ENCODE results near the gene PIGW.
"Not testable (repeated sequence)": the region's sequence is repeated elsewhere in the genome, so short reads cannot be mapped to it uniquely, and the experiment has no call there.

The PIGW gene

DNA sequence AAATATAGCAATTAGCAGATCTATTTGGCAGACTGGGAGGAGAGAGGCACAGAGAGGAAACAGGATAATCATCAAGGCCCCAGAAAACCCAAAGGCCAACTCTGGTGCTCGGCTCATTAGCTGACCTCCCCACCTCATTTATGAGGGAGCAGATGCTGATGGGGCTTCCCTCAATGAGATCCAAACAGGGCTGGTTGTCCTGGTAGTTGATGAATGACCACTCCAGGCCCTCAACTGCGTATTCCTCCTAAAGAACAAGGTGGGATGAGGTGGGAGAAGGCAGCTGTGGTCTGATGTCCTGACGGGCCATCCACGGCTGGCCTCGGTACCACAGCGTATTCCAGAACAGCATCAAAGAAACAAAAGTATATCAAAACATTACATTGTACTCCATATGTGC, 27.5 kb upstream of the PIGW start:
- TF ChIP-seq, protein P1, sequence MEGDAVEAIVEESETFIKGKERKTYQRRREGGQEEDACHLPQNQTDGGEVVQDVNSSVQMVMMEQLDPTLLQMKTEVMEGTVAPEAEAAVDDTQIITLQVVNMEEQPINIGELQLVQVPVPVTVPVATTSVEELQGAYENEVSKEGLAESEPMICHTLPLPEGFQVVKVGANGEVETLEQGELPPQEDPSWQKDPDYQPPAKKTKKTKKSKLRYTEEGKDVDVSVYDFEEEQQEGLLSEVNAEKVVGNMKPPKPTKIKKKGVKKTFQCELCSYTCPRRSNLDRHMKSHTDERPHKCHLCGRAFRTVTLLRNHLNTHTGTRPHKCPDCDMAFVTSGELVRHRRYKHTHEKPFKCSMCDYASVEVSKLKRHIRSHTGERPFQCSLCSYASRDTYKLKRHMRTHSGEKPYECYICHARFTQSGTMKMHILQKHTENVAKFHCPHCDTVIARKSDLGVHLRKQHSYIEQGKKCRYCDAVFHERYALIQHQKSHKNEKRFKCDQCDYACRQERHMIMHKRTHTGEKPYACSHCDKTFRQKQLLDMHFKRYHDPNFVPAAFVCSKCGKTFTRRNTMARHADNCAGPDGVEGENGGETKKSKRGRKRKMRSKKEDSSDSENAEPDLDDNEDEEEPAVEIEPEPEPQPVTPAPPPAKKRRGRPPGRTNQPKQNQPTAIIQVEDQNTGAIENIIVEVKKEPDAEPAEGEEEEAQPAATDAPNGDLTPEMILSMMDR (conservative IDR thresholded peaks at IDR 0.05; ENCODE audit: control insufficient read depth, insufficient read depth, low read depth, low read length) = no peak
- no peak overlapping the region for H3K4me3 ChIP-seq (ENCODE audit: control insufficient read depth, low read depth, low read length)
- no peak for DNase-seq (ENCODE audit: low read depth)

DNA sequence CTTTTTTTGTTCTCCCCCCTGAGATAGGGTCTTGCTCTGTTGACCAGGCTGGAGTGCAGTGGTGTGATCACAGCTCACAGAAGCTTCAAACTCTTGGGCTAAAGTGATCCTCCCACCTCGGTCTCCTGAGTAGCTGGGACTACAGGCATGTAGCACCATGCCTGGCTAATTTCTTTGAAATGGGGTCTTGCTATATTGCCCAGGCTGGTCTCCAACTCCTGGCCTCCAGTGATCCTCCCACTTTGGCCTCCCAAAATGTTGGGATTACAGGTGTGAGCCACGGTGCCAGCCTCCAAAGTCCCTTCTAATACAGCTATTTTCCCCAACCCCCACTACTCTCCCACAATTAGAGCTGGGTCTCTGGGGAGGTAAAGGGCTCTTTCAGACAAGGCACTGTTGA, 26.3 kb upstream of the PIGW start:
- H3K4me3 ChIP-seq (ENCODE audit: control insufficient read depth, low read depth, low read length); DNase-seq (ENCODE audit: low read depth): not testable (repeated sequence)

DNA sequence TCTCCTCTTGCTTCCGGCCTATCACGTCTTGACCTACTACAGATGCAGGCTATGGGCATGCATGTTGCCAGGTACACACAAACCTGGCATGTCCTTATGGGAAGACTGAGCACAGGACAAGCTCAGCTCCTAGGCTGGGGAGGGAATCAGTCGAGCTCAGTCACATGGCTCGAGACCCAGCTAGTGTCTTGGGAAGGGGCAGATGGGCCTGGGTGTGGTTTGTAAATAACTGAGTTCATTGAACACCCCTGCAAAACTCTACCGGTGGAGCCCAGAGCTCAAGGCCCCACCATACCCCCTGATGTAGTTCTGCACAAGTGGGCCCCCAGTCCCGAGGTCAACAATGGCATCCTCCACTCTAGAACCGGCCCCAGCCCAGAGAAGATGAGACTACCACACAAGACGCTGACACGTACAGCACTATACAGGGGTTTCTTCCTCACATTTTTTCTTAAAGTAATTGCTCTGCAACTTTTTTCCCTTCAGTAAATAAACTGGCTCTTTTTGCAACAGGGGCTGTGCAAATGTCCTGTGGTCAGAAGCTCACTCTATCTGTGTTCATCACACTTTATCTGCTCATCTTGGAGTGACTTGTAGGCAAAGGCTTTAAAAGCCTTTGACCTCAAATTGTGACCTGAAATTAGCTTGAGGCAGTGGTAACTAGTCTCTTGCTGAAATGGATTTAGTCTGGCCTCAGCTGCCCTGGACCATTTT, 25.4 kb upstream of the PIGW start:
- no peak overlapping the region for H3K4me3 ChIP-seq (ENCODE audit: control insufficient read depth, low read depth, low read length)
- TF ChIP-seq, protein P1 (conservative IDR thresholded peaks at IDR 0.05; ENCODE audit: control insufficient read depth, insufficient read depth, low read depth, low read length) = no peak
- no peak for DNase-seq (ENCODE audit: low read depth)

DNA sequence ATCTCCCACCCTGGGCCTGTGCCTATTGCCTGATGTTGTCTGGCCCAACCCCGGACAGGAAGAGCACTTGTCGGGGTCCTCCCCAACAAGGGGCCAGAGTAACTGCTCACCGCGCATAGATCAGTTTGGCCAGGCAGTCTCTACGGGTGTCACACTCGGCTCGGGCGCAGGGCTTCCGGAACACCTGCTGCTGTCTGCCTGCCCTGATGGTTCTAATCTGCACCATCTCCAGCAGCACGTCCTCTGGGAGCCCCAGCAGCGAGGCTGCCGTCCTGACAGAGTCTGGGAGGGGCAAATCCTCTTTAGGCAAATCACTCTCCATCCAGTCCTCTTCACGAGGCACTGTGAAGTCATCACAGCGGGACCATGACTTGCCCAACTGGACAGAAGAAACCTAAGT, 24.2 kb upstream of the PIGW start:
- DNase-seq (ENCODE audit: low read depth) = peak; percentile 17
- H3K4me3 ChIP-seq (ENCODE audit: control insufficient read depth, low read depth, low read length) = no peak overlapping the region
- TF ChIP-seq, protein P1 (conservative IDR thresholded peaks at IDR 0.05; ENCODE audit: control insufficient read depth, insufficient read depth, low read depth, low read length) = no peak

DNA sequence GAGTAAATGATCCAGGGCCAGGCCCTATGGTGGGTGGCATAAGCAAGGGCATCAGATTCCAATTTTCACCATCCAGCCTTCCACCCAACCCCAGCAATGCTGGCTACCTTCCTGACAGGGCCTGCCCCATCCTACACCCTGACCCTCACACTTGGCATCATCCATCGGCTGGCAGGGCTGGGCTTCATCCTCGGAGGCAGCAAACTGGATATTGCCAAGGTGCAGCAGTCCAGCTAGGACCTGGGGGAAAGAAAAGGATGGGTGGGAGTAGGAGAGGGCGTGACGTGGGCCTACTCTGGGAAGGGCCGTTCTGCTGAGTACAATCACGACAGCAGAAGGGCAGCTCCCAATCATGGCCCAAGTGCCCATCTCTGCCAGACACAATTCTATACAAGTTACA, 23.6 kb upstream of the PIGW start:
- H3K4me3 ChIP-seq (ENCODE audit: control insufficient read depth, low read depth, low read length) = no peak overlapping the region
- no peak for DNase-seq (ENCODE audit: low read depth)
- TF ChIP-seq, protein P1 (conservative IDR thresholded peaks at IDR 0.05; ENCODE audit: control insufficient read depth, insufficient read depth, low read depth, low read length) = no peak

DNA sequence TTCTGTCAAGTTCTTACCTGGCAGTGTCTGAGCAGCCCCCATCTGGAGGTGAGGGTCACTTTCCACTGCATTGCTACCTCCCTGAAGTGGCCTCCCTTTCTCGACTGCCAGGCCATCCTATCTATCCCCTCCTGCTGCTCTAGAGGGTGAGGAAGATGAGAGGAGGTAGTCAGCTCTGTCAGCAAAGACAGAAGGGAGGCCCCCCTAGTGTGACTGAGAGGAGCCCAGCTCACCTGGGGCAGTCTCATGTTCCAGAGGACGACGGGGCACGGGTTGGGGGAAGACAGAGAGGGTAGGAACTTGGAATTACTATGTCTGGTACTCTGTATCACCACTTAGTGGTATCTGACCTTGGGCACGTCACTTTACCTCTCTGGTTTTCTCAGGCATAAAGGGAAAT, 22.1 kb upstream of the PIGW start:
- no peak for DNase-seq (ENCODE audit: low read depth)
- no peak overlapping the region for H3K4me3 ChIP-seq (ENCODE audit: control insufficient read depth, low read depth, low read length)
- TF ChIP-seq, protein P1 (conservative IDR thresholded peaks at IDR 0.05; ENCODE audit: control insufficient read depth, insufficient read depth, low read depth, low read length) = no peak

DNA sequence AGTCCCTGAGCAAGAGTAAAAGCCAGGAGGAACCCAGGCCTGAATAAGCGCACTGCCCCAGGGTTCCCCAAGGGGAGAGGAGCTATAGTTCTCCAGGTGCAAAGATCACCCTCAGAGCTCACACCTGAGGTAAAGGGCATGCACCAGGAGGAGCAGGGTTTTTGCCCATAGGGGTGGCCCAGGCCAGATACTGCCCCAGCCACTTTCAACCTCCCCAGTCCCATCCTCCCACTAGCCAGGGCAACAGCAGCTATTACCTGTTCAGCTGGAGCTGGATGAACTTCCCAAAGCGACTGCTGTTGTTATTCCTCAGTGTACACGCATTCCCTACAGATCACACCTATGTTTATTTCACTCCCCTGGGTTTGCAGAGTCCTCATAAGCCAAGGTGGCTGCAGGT, 19.9 kb upstream of the PIGW start:
- TF ChIP-seq, protein P1 (conservative IDR thresholded peaks at IDR 0.05; ENCODE audit: control insufficient read depth, insufficient read depth, low read depth, low read length) = no peak
- H3K4me3 ChIP-seq (ENCODE audit: control insufficient read depth, low read depth, low read length) = no peak overlapping the region
- no peak for DNase-seq (ENCODE audit: low read depth)

Data from fibroblast of mammary gland (primary cell).